ENCODE results near the gene GIPR. TPM values are rescaled to one million over a fixed set of nuclear protein-coding genes. Genes with fewer than 3 reads are reported as not detected.

The GIPR gene
- total RNA-seq, 2 donors from 2014 or later = 0.14 TPM; not detected in 1

DNA sequence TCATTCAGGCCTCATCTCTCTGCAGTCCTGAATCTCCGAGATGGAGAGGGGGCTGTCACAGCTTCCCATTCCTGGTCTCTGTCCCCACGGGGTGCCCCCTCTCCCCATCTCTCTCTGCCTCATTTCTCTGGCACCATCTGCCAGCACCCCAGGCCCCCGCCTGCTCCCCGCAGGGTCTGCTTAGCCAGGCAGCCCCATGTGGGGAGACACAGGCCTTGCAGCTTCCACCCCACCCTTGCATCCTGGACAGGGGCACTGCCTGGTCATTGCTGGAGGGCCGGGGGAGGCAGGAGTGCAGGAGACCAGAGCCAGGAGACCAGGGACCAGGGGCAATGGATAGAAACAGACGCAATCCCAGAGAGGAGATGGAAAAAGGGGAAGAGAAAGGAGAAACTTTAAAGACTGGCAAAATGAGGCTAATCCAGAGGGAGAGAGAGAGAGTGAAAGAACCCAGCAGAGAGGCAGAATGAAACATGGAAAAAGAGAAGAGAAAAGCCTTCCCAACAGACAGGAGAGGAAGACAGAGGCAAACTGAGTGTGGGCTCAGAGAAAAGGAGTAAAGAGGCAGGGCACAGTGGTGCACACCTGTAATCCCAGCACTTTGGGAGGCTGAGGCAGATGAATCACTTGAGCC, 8.8 kb upstream of the GIPR start:
- no peaks in the 10 kb centered on the region for H3K36me3 ChIP-seq
- no peaks in the 10 kb centered on the region for H3K27me3 ChIP-seq (replicated peaks; ENCODE audit: insufficient read depth)

DNA sequence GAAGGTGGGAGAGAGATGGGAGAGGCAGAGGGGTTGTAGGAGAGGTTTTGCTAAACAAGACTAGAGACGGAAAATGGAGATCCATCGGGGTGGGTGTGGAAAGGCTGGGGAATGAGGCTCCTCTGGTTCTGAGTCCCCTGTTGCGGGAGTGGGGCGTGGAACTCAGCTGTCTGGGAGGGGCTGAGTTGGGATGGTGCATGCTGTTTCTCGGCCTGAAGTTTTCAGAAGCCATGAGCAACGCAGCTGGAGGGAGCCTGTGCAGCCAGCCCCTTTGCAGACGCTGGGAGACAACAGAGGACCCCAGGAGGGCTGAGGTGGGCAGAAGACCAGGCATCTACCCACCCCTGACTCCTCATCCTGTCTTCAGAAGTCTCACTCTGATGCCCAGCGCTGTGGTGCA, 7.4 kb upstream of the GIPR start:
- DNase-seq (ENCODE audit: low spot score) (no peak), ATAC-seq (ENCODE audit: insufficient number of reproducible peaks, low FRiP score, low read depth) (no peak)
- H3K27me3 ChIP-seq (replicated peaks; ENCODE audit: insufficient read depth) = no peaks in the 10 kb centered on the region
- no peaks in the 10 kb centered on the region for H3K4me1 ChIP-seq (ENCODE audit: control insufficient read depth in 1 of 2, low read depth in 2 of 2)
- H3K27ac ChIP-seq = no peak overlapping the region
- H3K4me3 ChIP-seq = no peak overlapping the region
- H3K9me3 ChIP-seq = no peaks in the 10 kb centered on the region
- TF ChIP-seq, protein P1, sequence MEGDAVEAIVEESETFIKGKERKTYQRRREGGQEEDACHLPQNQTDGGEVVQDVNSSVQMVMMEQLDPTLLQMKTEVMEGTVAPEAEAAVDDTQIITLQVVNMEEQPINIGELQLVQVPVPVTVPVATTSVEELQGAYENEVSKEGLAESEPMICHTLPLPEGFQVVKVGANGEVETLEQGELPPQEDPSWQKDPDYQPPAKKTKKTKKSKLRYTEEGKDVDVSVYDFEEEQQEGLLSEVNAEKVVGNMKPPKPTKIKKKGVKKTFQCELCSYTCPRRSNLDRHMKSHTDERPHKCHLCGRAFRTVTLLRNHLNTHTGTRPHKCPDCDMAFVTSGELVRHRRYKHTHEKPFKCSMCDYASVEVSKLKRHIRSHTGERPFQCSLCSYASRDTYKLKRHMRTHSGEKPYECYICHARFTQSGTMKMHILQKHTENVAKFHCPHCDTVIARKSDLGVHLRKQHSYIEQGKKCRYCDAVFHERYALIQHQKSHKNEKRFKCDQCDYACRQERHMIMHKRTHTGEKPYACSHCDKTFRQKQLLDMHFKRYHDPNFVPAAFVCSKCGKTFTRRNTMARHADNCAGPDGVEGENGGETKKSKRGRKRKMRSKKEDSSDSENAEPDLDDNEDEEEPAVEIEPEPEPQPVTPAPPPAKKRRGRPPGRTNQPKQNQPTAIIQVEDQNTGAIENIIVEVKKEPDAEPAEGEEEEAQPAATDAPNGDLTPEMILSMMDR (IDR thresholded peaks at IDR 0.05) = no peak
- H3K36me3 ChIP-seq = no peaks in the 10 kb centered on the region

More for the DNA sequence above, 8.8 kb upstream of the GIPR start:
- Histone ChIP-seq H3K4me3 (no peak overlapping the region), H3K9me3 (no peaks in the 10 kb centered on the region), H3K27ac (no peak overlapping the region), H3K4me1 (ENCODE audit: control insufficient read depth in 1 of 2, low read depth in 2 of 2) (no peaks in the 10 kb centered on the region)
- ATAC-seq (ENCODE audit: insufficient number of reproducible peaks, low FRiP score, low read depth) (no peak), DNase-seq (ENCODE audit: low spot score) (no peak)
- TF ChIP-seq, protein P1 (IDR thresholded peaks at IDR 0.05) = no peak

DNA sequence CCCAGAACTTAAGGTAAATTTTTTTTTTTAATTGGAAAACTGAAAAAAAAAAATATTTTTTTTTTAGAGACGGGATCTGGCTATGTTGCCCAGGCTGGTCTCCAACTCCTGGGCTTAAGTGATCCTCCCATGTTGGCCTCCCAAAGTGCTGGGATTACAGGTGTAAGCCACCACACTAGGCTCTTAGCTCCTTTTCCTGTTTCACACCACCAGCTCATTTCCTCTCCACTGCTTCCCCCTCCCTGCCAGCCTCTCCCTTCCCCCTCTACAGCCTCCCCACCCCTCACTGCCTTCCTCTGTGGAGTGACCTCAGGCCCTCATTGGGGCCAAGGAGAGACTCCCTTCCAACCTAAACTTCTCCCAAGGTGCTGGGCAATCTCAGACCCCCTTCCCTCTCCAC, 4.2 kb upstream of the GIPR start:
- Histone ChIP-seq H3K4me3 (no peak overlapping the region), H3K4me1 (ENCODE audit: control insufficient read depth in 1 of 2, low read depth in 2 of 2) (peaks cover 5 to 10% of the 10 kb centered on the region in 2 donors), H3K27ac (no peak overlapping the region), H3K27me3 (replicated peaks; ENCODE audit: insufficient read depth) (no peaks in the 10 kb centered on the region), H3K36me3 (no peaks in the 10 kb centered on the region), H3K9me3 (no peaks in the 10 kb centered on the region)
- no peak for DNase-seq (ENCODE audit: low spot score)
- no peak for ATAC-seq (ENCODE audit: insufficient number of reproducible peaks, low FRiP score, low read depth)
- TF ChIP-seq, protein P1 (IDR thresholded peaks at IDR 0.05) = no peak

DNA sequence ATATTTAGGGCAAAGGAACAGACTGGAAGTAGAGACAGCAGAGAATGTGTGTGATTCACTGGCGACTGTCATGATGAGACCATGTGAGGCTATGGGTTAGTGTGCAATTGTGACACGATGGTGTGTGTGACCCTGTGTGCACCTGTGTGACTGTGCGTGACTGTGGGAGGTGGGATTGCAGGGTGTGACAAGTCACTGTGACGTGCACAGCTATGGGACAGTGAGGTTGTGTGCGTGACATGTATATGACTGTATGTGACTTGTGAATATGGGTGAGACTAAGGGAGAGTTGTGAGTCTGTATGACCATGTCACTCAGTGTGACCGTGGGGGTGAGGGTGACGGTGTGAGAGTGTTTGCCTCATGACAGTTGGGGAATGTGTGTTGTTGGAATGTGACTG, 3.4 kb upstream of the GIPR start:
- Histone ChIP-seq H3K36me3 (no peaks in the 10 kb centered on the region), H3K4me3 (no peak overlapping the region), H3K4me1 (ENCODE audit: control insufficient read depth in 1 of 2, low read depth in 2 of 2) (peaks cover 12 to 17% of the 10 kb centered on the region in 2 donors), H3K27ac (no peak overlapping the region), H3K9me3 (no peaks in the 10 kb centered on the region), H3K27me3 (replicated peaks; ENCODE audit: insufficient read depth) (peaks cover 7% of the 10 kb centered on the region)
- ATAC-seq (ENCODE audit: insufficient number of reproducible peaks, low FRiP score, low read depth) (no peak), DNase-seq (ENCODE audit: low spot score) (no peak)
- TF ChIP-seq, protein P1 (IDR thresholded peaks at IDR 0.05) = no peak

DNA sequence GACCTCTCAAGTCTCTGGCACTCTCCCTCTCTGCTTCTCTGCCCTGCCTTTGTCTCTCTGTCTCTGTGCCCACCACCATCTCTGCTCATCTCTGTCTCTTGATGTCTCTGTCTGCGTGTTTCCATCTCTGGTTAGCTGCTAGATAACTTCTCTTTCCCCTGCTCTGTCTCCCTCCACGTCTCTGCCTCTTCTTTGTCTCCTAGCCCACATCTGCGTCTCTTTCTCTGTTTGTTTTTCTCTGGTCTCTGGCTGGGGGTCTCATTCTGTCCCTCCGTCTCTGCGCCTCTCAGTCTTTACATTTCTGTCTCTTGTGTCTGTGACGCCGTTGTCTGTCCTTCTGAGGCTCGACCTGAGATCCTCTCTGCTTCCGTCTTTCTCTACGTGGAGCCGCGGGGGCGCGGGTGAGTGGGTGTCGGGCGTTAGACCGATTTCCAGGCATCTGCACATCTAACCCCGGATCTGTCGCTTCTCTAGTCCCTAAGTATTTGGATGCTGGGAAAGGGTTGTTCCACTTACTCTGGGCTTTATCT, 386 bp downstream of the GIPR start:
- TF ChIP-seq, protein P1 (IDR thresholded peaks at IDR 0.05) = no peak
- Histone ChIP-seq H3K4me3 (peak overlapping the region; percentile 68), H3K27ac (no peak overlapping the region), H3K27me3 (replicated peaks; ENCODE audit: insufficient read depth) (peaks cover 26% of the 10 kb centered on the region), H3K9me3 (no peaks in the 10 kb centered on the region), H3K4me1 (ENCODE audit: control insufficient read depth in 1 of 2, low read depth in 2 of 2) (peaks cover 12 to 18% of the 10 kb centered on the region in 2 donors), H3K36me3 (no peaks in the 10 kb centered on the region)
- ATAC-seq (ENCODE audit: insufficient number of reproducible peaks, low FRiP score, low read depth) (no peak), DNase-seq (ENCODE audit: low spot score) (no peak)
